Activated naive CD4-positive, alpha-beta T cell treated with anti-CD3 and anti-CD28 coated beads for 36 hours (primary cell): ENCODE data around the gene TENT4A. TPM values are rescaled to one million over a fixed set of nuclear protein-coding genes. Genes with fewer than 3 reads are reported as not detected.
A peak's percentile ranks its signal among the peaks of the same experiment; 100 is the strongest.

Experiments
- CTCF ChIA-PET: fragments of 350-600 bp; sonication (Branson Sonifier 250); formaldehyde crosslinking; loops from one replicate; lab custom pipeline; 2021; ENCODE audit warnings: antibody characterized with exemption; lab: Charles Lee
- DNase-seq: peaks from one replicate; pipeline ENCODE4 v3.0.0-alpha.2; 2020
- H3K27ac Mint-ChIP-seq: one replicate; pipeline ENCODE4 v1.8.0; 2021; ENCODE audit warnings: mild to moderate bottlenecking, mixed read lengths
- H3K27me3 Mint-ChIP-seq: one replicate; pipeline ENCODE4 v1.8.0; 2021; ENCODE audit warnings: low read depth, mixed read lengths
- H3K36me3 Mint-ChIP-seq: one replicate; pipeline ENCODE4 v1.8.0; 2021; ENCODE audit warnings: low read depth, mixed read lengths
- H3K4me1 Mint-ChIP-seq: one replicate; pipeline ENCODE4 v1.8.0; 2021; ENCODE audit warnings: low read depth, mixed read lengths
- H3K4me3 Mint-ChIP-seq: one replicate; pipeline ENCODE4 v1.8.0; 2021; ENCODE audit warnings: mild to moderate bottlenecking, moderate library complexity, mixed read lengths
- H3K9me3 Mint-ChIP-seq: one replicate; pipeline ENCODE4 v1.8.0; 2021; ENCODE audit warnings: mixed read lengths
- intact Hi-C: fragments of 100-400 bp; cut with micrococcal nuclease; formaldehyde crosslinking; loops from one replicate; pipeline ENCODE4 v1.15.1; 2023
- total RNA-seq, 2 experiments: library from RNA; stranded (reverse); gene quantifications; one replicate each; pipeline ENCODE4 v1.2.3, GENCODE V29; 2021

Gene TENT4A
- total RNA-seq, 2 experiments from 2014 or later: 30.0 to 30.2 TPM

GRCh38 chr5:6712577-6713273 is 507 bp upstream of the TENT4A start:
- H3K9me3 Mint-ChIP-seq: no peaks in the 10 kb centered on the region
- H3K27me3 Mint-ChIP-seq: peaks cover 5% of the 10 kb centered on the region
- DNase-seq: peak; percentile 96
- peaks cover 12% of the 10 kb centered on the region for H3K36me3 Mint-ChIP-seq
- H3K27ac Mint-ChIP-seq: peak overlapping the region; percentile 92
- intact Hi-C loops: loop anchor here (1.0 to 10.0 kb wide), 9 partner anchors 19 to 1290 kb away; partner anchors contain the start of genes FASTKD3, ICE1, MED10 and MTRR
- CTCF ChIA-PET: interaction anchor here (1.6 kb wide), 1 partner anchor 32 kb away, joined by 4 read pairs; no protein-coding TSS in a partner anchor
- H3K4me3 Mint-ChIP-seq: peak overlapping the region; percentile 83
- H3K4me1 Mint-ChIP-seq: peaks cover 31% of the 10 kb centered on the region

GRCh38 chr5:6714226-6715041 is 1.2 kb downstream of the TENT4A start:
- Mint-ChIP-seq H3K9me3 (no peaks in the 10 kb centered on the region), H3K36me3 (peaks cover 21% of the 10 kb centered on the region), H3K27me3 (peaks cover 5% of the 10 kb centered on the region), H3K27ac (peak overlapping the region; percentile 84), H3K4me3 (peak overlapping the region; percentile 82), H3K4me1 (peaks cover 48% of the 10 kb centered on the region)
- intact Hi-C loops: loop anchor here (1.0 to 10.0 kb wide), 4 partner anchors 9 to 1220 kb away; no protein-coding TSS in a partner anchor
- CTCF ChIA-PET: no interaction called here
- peak; percentile 23 for DNase-seq

DNA sequence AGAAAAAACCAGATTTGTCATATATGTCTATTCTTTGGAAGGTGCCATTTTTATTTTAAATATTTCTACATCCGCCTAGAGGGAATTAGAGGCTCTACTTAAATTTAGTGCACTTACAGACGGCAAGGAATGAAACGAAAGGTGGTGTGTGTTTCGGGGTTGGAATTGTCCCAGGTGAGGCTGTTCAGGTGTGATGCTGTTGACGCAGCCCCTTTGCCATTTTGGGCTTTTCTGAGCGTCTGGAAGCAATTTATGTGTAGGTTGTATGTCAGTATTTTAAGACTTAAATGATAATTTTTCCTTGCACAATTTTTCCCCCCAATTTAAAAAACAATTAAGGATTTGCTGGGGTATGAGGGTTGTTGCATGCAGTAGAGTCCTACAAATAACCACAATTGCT is 2.0 kb downstream of the TENT4A start:
- intact Hi-C loops: loop anchor here (1.0 to 10.0 kb wide), 3 partner anchors 8 to 1220 kb away; no protein-coding TSS in a partner anchor
- CTCF ChIA-PET: no interaction called here
- no peaks in the 10 kb centered on the region for H3K9me3 Mint-ChIP-seq
- peaks cover 21% of the 10 kb centered on the region for H3K36me3 Mint-ChIP-seq
- peak overlapping the region; percentile 84 for H3K27ac Mint-ChIP-seq
- peaks cover 57% of the 10 kb centered on the region for H3K4me1 Mint-ChIP-seq
- no peak for DNase-seq
- peaks cover 5% of the 10 kb centered on the region for H3K27me3 Mint-ChIP-seq
- peak overlapping the region; percentile 82 for H3K4me3 Mint-ChIP-seq

GRCh38 chr5:6715758-6716628 is 2.8 kb downstream of the TENT4A start:
- CTCF ChIA-PET: interaction anchor here (0.6 kb wide), 1 partner anchor 30 kb away, joined by 3 read pairs; no protein-coding TSS in a partner anchor
- Mint-ChIP-seq H3K4me3 (peak overlapping the region; percentile 82), H3K4me1 (peaks cover 60% of the 10 kb centered on the region), H3K9me3 (no peaks in the 10 kb centered on the region), H3K27ac (no peak overlapping the region), H3K27me3 (peaks cover 5% of the 10 kb centered on the region), H3K36me3 (peaks cover 21% of the 10 kb centered on the region)
- DNase-seq: peak; percentile 28
- intact Hi-C loops: loop anchor here (1.0 to 10.0 kb wide), 3 partner anchors 7 to 1221 kb away; no protein-coding TSS in a partner anchor

- H3K27me3 Mint-ChIP-seq: no peaks in the 10 kb centered on the region
- peaks cover 21% of the 10 kb centered on the region for H3K36me3 Mint-ChIP-seq
- no peaks in the 10 kb centered on the region for H3K9me3 Mint-ChIP-seq
- intact Hi-C loops: loop anchor here (10.0 kb wide), 1 partner anchor 1222 kb away; no protein-coding TSS in a partner anchor
- H3K27ac Mint-ChIP-seq: no peak overlapping the region
- DNase-seq: no peak
- H3K4me3 Mint-ChIP-seq: peak overlapping the region; percentile 82
- CTCF ChIA-PET: interaction anchor here (0.6 kb wide), 1 partner anchor 29 kb away, joined by 3 read pairs; no protein-coding TSS in a partner anchor
- peaks cover 62% of the 10 kb centered on the region for H3K4me1 Mint-ChIP-seq
Observed at GRCh38 chr5:6716629-6717149, 3.5 kb downstream of the TENT4A start.

- Mint-ChIP-seq H3K4me3 (no peak overlapping the region), H3K27me3 (no peaks in the 10 kb centered on the region), H3K27ac (no peak overlapping the region), H3K4me1 (peaks cover 63% of the 10 kb centered on the region), H3K36me3 (peaks cover 21% of the 10 kb centered on the region), H3K9me3 (no peaks in the 10 kb centered on the region)
- DNase-seq: no peak
- intact Hi-C loops: loop anchor here (10.0 kb wide), 1 partner anchor 1222 kb away; no protein-coding TSS in a partner anchor
- CTCF ChIA-PET: no interaction called here
Observed at GRCh38 chr5:6717247-6717646, 4.0 kb downstream of the TENT4A start.

DNA sequence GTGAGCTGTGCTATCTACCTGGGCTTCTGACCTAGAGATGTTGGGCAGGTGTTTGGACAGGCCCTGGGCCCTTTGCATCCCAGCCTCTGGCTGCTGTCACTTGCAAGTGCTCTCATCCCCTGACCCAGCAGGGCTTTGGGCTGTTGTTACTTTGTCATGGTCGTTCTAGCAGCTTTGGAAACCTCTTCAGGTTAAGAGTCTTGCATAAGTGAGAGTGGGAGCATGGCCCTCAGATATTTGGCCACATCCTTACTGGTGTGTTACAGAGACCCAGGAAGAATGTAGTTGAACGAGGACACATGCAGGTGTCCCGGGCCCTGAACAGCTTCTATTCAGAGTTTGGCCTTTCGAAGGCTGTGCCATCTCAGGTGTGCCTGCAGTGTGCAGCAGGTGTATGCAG is 4.5 kb downstream of the TENT4A start:
- no peak overlapping the region for H3K27ac Mint-ChIP-seq
- H3K36me3 Mint-ChIP-seq: peaks cover 21% of the 10 kb centered on the region
- H3K9me3 Mint-ChIP-seq: no peaks in the 10 kb centered on the region
- H3K4me3 Mint-ChIP-seq: no peak overlapping the region
- H3K4me1 Mint-ChIP-seq: peaks cover 67% of the 10 kb centered on the region
- H3K27me3 Mint-ChIP-seq: no peaks in the 10 kb centered on the region
- CTCF ChIA-PET: no interaction called here
- no peak for DNase-seq
- intact Hi-C loops: loop anchor here (10.0 kb wide), 1 partner anchor 1223 kb away; no protein-coding TSS in a partner anchor

DNA sequence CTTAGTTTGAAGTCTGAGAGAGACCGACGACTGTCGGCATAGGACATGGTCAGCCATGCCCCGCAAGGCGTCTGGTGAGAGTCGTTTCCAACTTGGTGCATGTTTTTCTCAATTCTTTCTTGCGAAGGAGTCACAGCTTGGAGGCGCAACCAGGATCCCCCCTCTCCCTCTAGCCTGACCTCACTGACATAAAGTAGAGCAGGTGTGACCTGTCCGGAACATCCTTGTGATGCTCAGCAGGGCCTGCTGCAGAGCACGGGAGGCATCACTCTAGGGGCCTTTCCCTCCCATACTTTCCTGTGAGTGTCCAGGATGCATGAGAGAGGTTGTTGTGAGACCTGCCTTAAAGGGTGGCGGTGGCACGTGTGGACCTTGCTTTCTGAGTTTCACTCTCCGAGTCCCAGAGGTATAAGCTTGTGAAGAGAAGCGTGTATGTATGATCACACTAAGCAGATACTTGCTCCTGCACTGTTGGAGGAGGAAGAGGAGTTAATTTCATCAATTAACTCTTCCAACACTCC is 5.0 kb downstream of the TENT4A start:
- H3K36me3 Mint-ChIP-seq: peaks cover 21% of the 10 kb centered on the region
- CTCF ChIA-PET: no interaction called here
- H3K27me3 Mint-ChIP-seq: no peaks in the 10 kb centered on the region
- intact Hi-C loops: loop anchor here (10.0 kb wide), 1 partner anchor 1223 kb away; no protein-coding TSS in a partner anchor
- no peak overlapping the region for H3K4me3 Mint-ChIP-seq
- DNase-seq: no peak
- H3K9me3 Mint-ChIP-seq: no peaks in the 10 kb centered on the region
- no peak overlapping the region for H3K27ac Mint-ChIP-seq
- peaks cover 69% of the 10 kb centered on the region for H3K4me1 Mint-ChIP-seq

GRCh38 chr5:6718718-6719117 is 5.5 kb downstream of the TENT4A start:
- H3K36me3 Mint-ChIP-seq: peaks cover 23% of the 10 kb centered on the region
- no peak overlapping the region for H3K4me3 Mint-ChIP-seq
- CTCF ChIA-PET: no interaction called here
- intact Hi-C loops: loop anchor here (10.0 kb wide), 1 partner anchor 1224 kb away; no protein-coding TSS in a partner anchor
- DNase-seq: no peak
- peaks cover 74% of the 10 kb centered on the region for H3K4me1 Mint-ChIP-seq
- H3K27me3 Mint-ChIP-seq: no peaks in the 10 kb centered on the region
- H3K9me3 Mint-ChIP-seq: no peaks in the 10 kb centered on the region
- H3K27ac Mint-ChIP-seq: no peak overlapping the region

DNA sequence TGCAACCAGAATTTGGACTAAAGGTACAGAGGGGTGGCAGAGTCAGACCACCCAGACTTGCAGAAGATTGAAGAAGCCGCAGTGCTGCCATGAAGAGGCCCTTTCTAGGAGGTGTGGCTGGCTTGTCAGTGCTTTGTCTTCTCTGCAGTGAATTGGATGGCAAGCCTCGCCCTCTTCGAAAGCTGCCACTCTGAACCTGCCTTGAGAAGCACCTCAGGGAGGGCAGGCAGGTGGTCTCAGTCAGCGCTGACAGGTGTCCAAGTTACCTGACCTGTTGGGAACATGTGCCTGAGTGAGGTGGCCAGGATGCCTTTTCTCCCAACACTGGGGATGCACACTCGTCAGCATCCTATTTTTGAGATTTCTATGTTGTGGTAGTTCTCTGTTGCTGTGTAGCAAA is 6.2 kb downstream of the TENT4A start:
- DNase-seq: no peak
- CTCF ChIA-PET: no interaction called here
- Mint-ChIP-seq H3K27ac (no peak overlapping the region), H3K4me1 (peaks cover 81% of the 10 kb centered on the region), H3K4me3 (no peak overlapping the region), H3K9me3 (no peaks in the 10 kb centered on the region), H3K36me3 (peaks cover 27% of the 10 kb centered on the region), H3K27me3 (no peaks in the 10 kb centered on the region)
- intact Hi-C loops: loop anchor here (10.0 kb wide), 1 partner anchor 1225 kb away; no protein-coding TSS in a partner anchor

- Mint-ChIP-seq H3K27me3 (no peaks in the 10 kb centered on the region), H3K4me3 (no peak overlapping the region), H3K4me1 (peaks cover 84% of the 10 kb centered on the region), H3K36me3 (peaks cover 25% of the 10 kb centered on the region), H3K9me3 (no peaks in the 10 kb centered on the region), H3K27ac (no peak overlapping the region)
- no peak for DNase-seq
- intact Hi-C loops: loop anchor here (10.0 kb wide), 1 partner anchor 1225 kb away; no protein-coding TSS in a partner anchor
- CTCF ChIA-PET: no interaction called here
Observed at GRCh38 chr5:6719896-6720560, 6.8 kb downstream of the TENT4A start.
